HCT116 (cell line): ENCODE results near the gene NANOS2. TPM values are rescaled to one million over a fixed set of nuclear protein-coding genes. Genes with fewer than 3 reads are reported as not detected.

ENCODE experiments used
- ATAC-seq: fragments of 200-7000 bp; cut with Tn5 transposase; 2 replicates; pipeline ENCODE4 v1.9.1; 2020; ENCODE audit warnings: mild to moderate bottlenecking, moderate library complexity
- BruUV-seq: library from RNA; stranded (reverse); fragments of 400-500 nt; replicated peaks from 2 replicates; lab custom pipeline; 2021; lab: Mats Ljungman, UMichigan
- CTCF ChIA-PET: fragments of 300-600 bp; sonication (Branson Sonifier 250); formaldehyde crosslinking; loops from one replicate; lab custom pipeline; 2021; ENCODE audit warnings: antibody characterized with exemption; lab: Charles Lee
- POLR2A ChIA-PET: fragments of 300-600, 350-600 bp; sonication (Branson Sonifier 250); formaldehyde crosslinking; loops from one replicate; lab custom pipeline; 2021; ENCODE audit warnings: antibody characterized with exemption; lab: Charles Lee
- RAD21 ChIA-PET, 2 experiments: fragments of 300-600 bp; sonication (Branson Sonifier 250); formaldehyde crosslinking; loops; one replicate each; lab custom pipeline; 2023; ENCODE audit warnings: low total read pairs in 2 of 2; ENCODE audit not compliant: uncharacterized antibody in 2 of 2, unreplicated experiment in 2 of 2, low non-redundant PET in 1 of 2; lab: Charles Lee
- DNase-seq: peaks from one replicate; pipeline ENCODE4 v3.0.0-alpha.2; 2010; ENCODE audit warnings: low read depth, low spot score
- H2AFZ ChIP-seq: fragments of 200-600 bp; shearing (Covaris generic), sonication (generic); 2 replicates; pipeline ENCODE4 v1.6.1; 2017; ENCODE audit warnings: low read depth, mixed run types, mixed read lengths, antibody characterized with exemption, low read length; ENCODE audit not compliant: poor library complexity, severe bottlenecking
- H3K27ac ChIP-seq: 2 replicates; pipeline ENCODE4 v1.5.1; 2012; ENCODE audit warnings: low read depth, low read length
- H3K27me3 ChIP-seq: fragments of 200-600 bp; sonication (generic); 2 replicates; pipeline ENCODE4 v1.6.1; 2016; ENCODE audit warnings: mixed run types, low read length, mixed read lengths; ENCODE audit not compliant: insufficient read depth
- H3K36me3 ChIP-seq, 2 experiments: fragments of 200-500 bp in 1 of 2; fragments of 200-600 bp in 1 of 2; sonication (Bioruptor generic) in 1 of 2; sonication (generic) in 1 of 2; 2 replicates each; pipeline versions ENCODE4 v1.5.1 to v1.6.1; 2014 to 2016; ENCODE audit warnings: low read length in 2 of 2, inconsistent platforms in 1 of 2, mixed read lengths in 1 of 2, mixed run types in 1 of 2; ENCODE audit not compliant: insufficient read depth in 2 of 2, control insufficient read depth in 1 of 2
- H3K4me1 ChIP-seq, 2 experiments: fragments of 200-600 bp in 1 of 2; sonication (generic) in 1 of 2; 2 replicates each; pipeline versions ENCODE4 v1.5.1 to v1.6.1; 2012 to 2017; ENCODE audit warnings: low read length in 2 of 2, inconsistent platforms in 1 of 2, mild to moderate bottlenecking in 1 of 2, mixed read lengths in 1 of 2, mixed run types in 1 of 2, moderate library complexity in 1 of 2; ENCODE audit not compliant: insufficient read depth in 2 of 2, control insufficient read depth in 1 of 2
- H3K4me2 ChIP-seq: fragments of 200-600 bp; sonication (generic); 2 replicates; pipeline ENCODE4 v1.6.1; 2017; ENCODE audit warnings: mixed run types, low read length, mixed read lengths
- H3K4me3 ChIP-seq, 2 experiments: fragments of 200-600 bp in 1 of 2; sonication (generic) in 1 of 2; replicated peaks in 1 of 2; 2 replicates each; pipeline ENCODE4 v1.5.1; 2011 to 2016; ENCODE audit warnings: low read length in 2 of 2, control low read depth in 1 of 2, low read depth in 1 of 2, mild to moderate bottlenecking in 1 of 2, mixed read lengths in 1 of 2, mixed run types in 1 of 2
- H3K79me2 ChIP-seq: fragments of 200-600 bp; sonication (generic); 2 replicates; pipeline ENCODE4 v1.6.1; 2017; ENCODE audit warnings: mild to moderate bottlenecking, mixed run types, low read length, moderate library complexity, mixed read lengths; ENCODE audit not compliant: insufficient read depth
- H3K9ac ChIP-seq: fragments of 200-600 bp; sonication (generic); 2 replicates; pipeline ENCODE4 v1.6.1; 2016; ENCODE audit warnings: low read length, mixed read lengths
- H3K9me2 ChIP-seq: fragments of 200-600 bp; sonication (generic), shearing (Covaris generic); 2 replicates; pipeline ENCODE4 v1.6.1; 2017; ENCODE audit warnings: mixed run types, mild to moderate bottlenecking, moderate library complexity; ENCODE audit not compliant: insufficient read depth
- H3K9me3 ChIP-seq, 2 experiments: fragments of 200-500 bp in 1 of 2; fragments of 200-600 bp in 1 of 2; sonication (Bioruptor generic) in 1 of 2; sonication (generic) in 1 of 2; 2 replicates each; pipeline ENCODE4 v1.6.1; 2014 to 2017; ENCODE audit warnings: low read length in 2 of 2, mixed read lengths in 2 of 2, inconsistent platforms in 1 of 2, low read depth in 1 of 2, mild to moderate bottlenecking in 1 of 2, mixed run types in 1 of 2, moderate library complexity in 1 of 2; ENCODE audit not compliant: control insufficient read depth in 1 of 2, insufficient read depth in 1 of 2
- H4K20me1 ChIP-seq: fragments of 200-600 bp; sonication (generic), shearing (Covaris generic); 2 replicates; pipeline ENCODE4 v1.6.1; 2017; ENCODE audit warnings: mixed run types, mild to moderate bottlenecking, moderate library complexity; ENCODE audit not compliant: insufficient read depth
- ATF3 ChIP-seq: IDR thresholded peaks from 2 replicates; pipeline ENCODE4 v1.6.1; 2012
- CBX3 ChIP-seq: IDR thresholded peaks from 2 replicates; pipeline ENCODE4 v1.6.1; 2012; ENCODE audit warnings: low read depth
- FOSL1 ChIP-seq: IDR thresholded peaks from 2 replicates; pipeline ENCODE4 v1.6.1; 2012; ENCODE audit warnings: low read depth
- JUND ChIP-seq: IDR thresholded peaks from 2 replicates; pipeline ENCODE4 v1.6.1; 2012
- MAX ChIP-seq: IDR thresholded peaks from 2 replicates; pipeline ENCODE4 v1.6.1; 2012
- RAD21 ChIP-seq: IDR thresholded peaks from 2 replicates; pipeline ENCODE4 v1.6.1; 2012; ENCODE audit warnings: low read depth, mild to moderate bottlenecking
- SIN3A ChIP-seq: IDR thresholded peaks from 2 replicates; pipeline ENCODE4 v1.6.1; 2012; ENCODE audit warnings: low read depth
- SP1 ChIP-seq: IDR thresholded peaks from 2 replicates; pipeline ENCODE4 v1.6.1; 2012; ENCODE audit warnings: low read depth
- TCF7L2 ChIP-seq: IDR thresholded peaks from 2 replicates; pipeline ENCODE4 v1.7.0; 2011; ENCODE audit warnings: borderline replicate concordance, inconsistent platforms; ENCODE audit not compliant: insufficient read depth, insufficient read length; ENCODE audit errors: extremely low read depth
- intact Hi-C: fragments of 100-400 bp; cut with micrococcal nuclease; formaldehyde crosslinking; loops from 2 replicates; pipeline ENCODE4 v1.10.0; 2022
- total RNA-seq: library from RNA; stranded (reverse); gene quantifications from one replicate; pipeline ENCODE4 v1.2.1, GENCODE V29; 2021; ENCODE audit not compliant: unreplicated experiment
- TF ChIP-seq, protein P1 (sequence below), 3 experiments: fragments of 200-600 bp in 1 of 3; sonication (generic) in 1 of 3; IDR thresholded peaks in 2 of 3; conservative IDR thresholded peaks in 1 of 3; 2 replicates each; pipeline ENCODE4 v1.5.1; 2012 to 2017; ENCODE audit warnings: low read depth in 2 of 3, low read length in 2 of 3, antibody characterized with exemption in 1 of 3, borderline replicate concordance in 1 of 3, control low read depth in 1 of 3, mild to moderate bottlenecking in 1 of 3, mixed read lengths in 1 of 3, mixed run types in 1 of 3, moderate library complexity in 1 of 3; ENCODE audit not compliant: insufficient read depth in 1 of 3

The NANOS2 gene
- total RNA-seq, 1 experiment from 2014 or later = not detected

DNA sequence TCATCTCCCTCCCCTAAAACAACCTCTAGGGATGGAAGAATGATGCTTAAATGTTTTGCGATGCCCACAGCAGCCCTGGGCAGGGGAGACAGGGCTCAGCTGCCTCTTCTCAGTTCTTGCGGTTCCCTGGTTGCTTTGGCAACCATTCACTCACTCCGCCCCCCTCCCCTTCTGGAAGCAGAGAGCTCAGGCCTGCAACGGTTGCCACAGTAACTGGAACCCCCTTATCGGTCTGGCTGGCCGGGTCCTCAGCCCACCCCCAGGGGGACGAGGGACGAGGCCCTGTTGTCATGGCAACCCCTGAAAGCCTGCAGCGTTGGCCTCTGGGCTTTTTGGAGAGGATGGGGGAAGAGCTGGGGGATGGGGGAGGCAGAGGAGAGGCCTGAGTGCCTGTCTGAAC lies 39.6 kb upstream of the NANOS2 start:
- H3K27me3 ChIP-seq = no peaks in the 10 kb centered on the region
- RAD21 ChIA-PET = interaction anchor here in 1 of 2 experiments (0.6 kb wide), 1 partner anchor 90 kb away, joined by 6 read pairs; the partner anchor contains the start of gene FOXA3
- intact Hi-C loops = no loop called here
- H3K4me2 ChIP-seq = no peak overlapping the region
- peaks cover 10 to 29% of the 10 kb centered on the region in 2 experiments; a peak in 3 of 4 replicates for H3K4me1 ChIP-seq
- no peak overlapping the region for H3K4me3 ChIP-seq
- no TSS peak for BruUV-seq
- TF ChIP-seq RAD21 (no peak), SIN3A (no peak), MAX (no peak), ATF3 (no peak), JUND (no peak), CBX3 (no peak), SP1 (no peak), FOSL1 (no peak), TCF7L2 (no peak)
- TF ChIP-seq, protein P1, sequence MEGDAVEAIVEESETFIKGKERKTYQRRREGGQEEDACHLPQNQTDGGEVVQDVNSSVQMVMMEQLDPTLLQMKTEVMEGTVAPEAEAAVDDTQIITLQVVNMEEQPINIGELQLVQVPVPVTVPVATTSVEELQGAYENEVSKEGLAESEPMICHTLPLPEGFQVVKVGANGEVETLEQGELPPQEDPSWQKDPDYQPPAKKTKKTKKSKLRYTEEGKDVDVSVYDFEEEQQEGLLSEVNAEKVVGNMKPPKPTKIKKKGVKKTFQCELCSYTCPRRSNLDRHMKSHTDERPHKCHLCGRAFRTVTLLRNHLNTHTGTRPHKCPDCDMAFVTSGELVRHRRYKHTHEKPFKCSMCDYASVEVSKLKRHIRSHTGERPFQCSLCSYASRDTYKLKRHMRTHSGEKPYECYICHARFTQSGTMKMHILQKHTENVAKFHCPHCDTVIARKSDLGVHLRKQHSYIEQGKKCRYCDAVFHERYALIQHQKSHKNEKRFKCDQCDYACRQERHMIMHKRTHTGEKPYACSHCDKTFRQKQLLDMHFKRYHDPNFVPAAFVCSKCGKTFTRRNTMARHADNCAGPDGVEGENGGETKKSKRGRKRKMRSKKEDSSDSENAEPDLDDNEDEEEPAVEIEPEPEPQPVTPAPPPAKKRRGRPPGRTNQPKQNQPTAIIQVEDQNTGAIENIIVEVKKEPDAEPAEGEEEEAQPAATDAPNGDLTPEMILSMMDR (IDR thresholded peaks at IDR 0.05 in 2 of 3, conservative IDR thresholded peaks at IDR 0.05 in 1 of 3; ENCODE audit: borderline replicate concordance in 1 of 3, insufficient read depth in 1 of 3, low read depth in 2 of 3, low read length in 2 of 3) = no peak
- no peaks in the 10 kb centered on the region for H3K9me2 ChIP-seq
- H2AFZ ChIP-seq = no peak overlapping the region
- no peaks in the 10 kb centered on the region for H4K20me1 ChIP-seq
- ATAC-seq = no peak
- no peak overlapping the region for H3K9ac ChIP-seq
- POLR2A ChIA-PET = no interaction called here
- no peak for DNase-seq
- H3K27ac ChIP-seq = no peak overlapping the region
- H3K9me3 ChIP-seq = no peaks in the 10 kb centered on the region
- CTCF ChIA-PET = no interaction called here
- no peaks in the 10 kb centered on the region for H3K36me3 ChIP-seq
- no peaks in the 10 kb centered on the region for H3K79me2 ChIP-seq
